ENCODE data around the gene UTRN. TPM values are rescaled to one million over a fixed set of nuclear protein-coding genes. Genes with fewer than 3 reads are reported as not detected.

UTRN gene
- total RNA-seq, 1 experiment from 2014 or later, result 79.7 TPM

DNA sequence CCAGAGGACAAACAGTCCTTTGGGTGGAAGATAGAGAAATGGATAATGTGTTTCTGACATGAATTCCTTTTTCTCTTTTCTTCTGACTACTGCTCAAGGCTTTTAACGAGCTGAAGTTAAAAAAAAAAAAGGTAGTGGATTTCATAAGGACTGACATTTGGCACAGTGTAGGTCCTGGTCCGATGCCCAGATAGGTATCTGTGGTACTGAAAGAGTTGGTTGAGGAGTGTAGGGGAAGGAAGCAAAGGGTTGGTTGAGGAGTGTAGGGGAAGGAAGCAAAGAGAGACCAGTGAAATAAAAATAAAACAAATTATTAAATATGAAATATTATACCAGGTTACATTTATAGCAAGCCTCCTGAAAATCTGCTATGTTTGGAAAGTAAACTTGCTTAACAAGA is 11.8 kb downstream of the UTRN start:
- H3K18ac ChIP-seq (ENCODE audit: insufficient read length, low read depth, low read length), result no peak overlapping the region
- no peak overlapping the region for H3K4ac ChIP-seq (ENCODE audit: low read depth, low read length)
- Mint-ChIP-seq H3K4me3 (no peak overlapping the region), H3K27me3 (ENCODE audit: low read depth) (no peaks in the 10 kb centered on the region), H3K9me3 (peaks cover 0 to 6% of the 10 kb centered on the region in 2 experiments; a peak in 1 of 5 replicates), H3K4me1 (peaks cover 4 to 7% of the 10 kb centered on the region in 2 experiments), H3K36me3 (ENCODE audit: insufficient read depth in 1 of 3, low read depth in 3 of 3) (peaks cover 20 to 26% (median 23%) of the 10 kb centered on the region in 3 experiments), H3K27ac (peak overlapping the region in 1 of 3 experiments; percentile 55; a peak in 2 of 7 replicates)
- no peak overlapping the region for H2AK5ac ChIP-seq (ENCODE audit: insufficient read length, low read length)
- no peak overlapping the region for H3K9ac ChIP-seq (ENCODE audit: extremely low read depth, insufficient read length, low read length)
- H3K27ac ChIP-seq (ENCODE audit: insufficient read length, low read depth, low read length), result no peak overlapping the region
- no peak overlapping the region for H2BK120ac ChIP-seq (ENCODE audit: low read depth, low read length, poor library complexity, severe bottlenecking)
- no peak overlapping the region for H2AFZ ChIP-seq (ENCODE audit: low read length)
- H2BK15ac ChIP-seq (ENCODE audit: low read depth, low read length), result no peak overlapping the region
- H3K4me2 ChIP-seq (ENCODE audit: insufficient read depth, insufficient read length, low read length), result no peak overlapping the region
- no peak overlapping the region for H2BK12ac ChIP-seq (ENCODE audit: insufficient read length, low read depth, low read length)
- no peaks in the 10 kb centered on the region for H4K20me1 ChIP-seq (ENCODE audit: control insufficient read depth, insufficient read depth, insufficient read length)
- H3T11ph ChIP-seq (ENCODE audit: low read length), result no peak overlapping the region
- no peak overlapping the region for H3K14ac ChIP-seq (ENCODE audit: insufficient read depth, low read length)
- no peak for TF ChIP-seq CTCF (conservative IDR thresholded peaks at IDR 0.05)
- no peaks in the 10 kb centered on the region for H3K79me2 ChIP-seq (ENCODE audit: insufficient read depth, low read length)
- DNase-seq, result no peak
- H4K91ac ChIP-seq (ENCODE audit: insufficient read length, low read depth, low read length), result no peak overlapping the region
- no peaks in the 10 kb centered on the region for H3K9me3 ChIP-seq (ENCODE audit: control insufficient read depth, low read depth, low read length)
- H4K8ac ChIP-seq (replicated peaks; ENCODE audit: insufficient read length, low read depth, low read length), result no peak overlapping the region
- H3K23ac ChIP-seq (ENCODE audit: insufficient read length, low read depth, low read length), result no peak overlapping the region
- no peaks in the 10 kb centered on the region for H3K27me3 ChIP-seq (ENCODE audit: insufficient read depth, low read length)
- H2BK5ac ChIP-seq (ENCODE audit: insufficient read length, low read length), result no peak overlapping the region
- H4K5ac ChIP-seq (ENCODE audit: insufficient read length, low read depth, low read length), result no peak overlapping the region
- no peak overlapping the region for H2BK20ac ChIP-seq (ENCODE audit: low read depth, low read length, poor library complexity, severe bottlenecking)
- H3K56ac ChIP-seq (ENCODE audit: insufficient read length, low read depth, low read length), result no peak overlapping the region
- H3K4me1 ChIP-seq (ENCODE audit: insufficient read depth, low read length), result no peaks in the 10 kb centered on the region
- H3K23me2 ChIP-seq (ENCODE audit: insufficient read length, low read depth, low read length, poor library complexity, severe bottlenecking), result no peaks in the 10 kb centered on the region
- no peaks in the 10 kb centered on the region for H3K79me1 ChIP-seq (ENCODE audit: insufficient read depth, low read depth, low read length, poor library complexity, severe bottlenecking)
- WGBS (ENCODE audit: extremely low coverage, insufficient read length, low lambda C conversion rate), result no CpG with 5 or more reads among the region's 2 CpGs
